AG04449 (cell line): ENCODE results near the gene PDGFA.

Source experiments
- CTCF ChIA-PET: fragments of 350-600 bp; formaldehyde crosslinking; extraction: SDS; loops from one replicate; lab custom pipeline; 2021; ENCODE audit warnings: antibody characterized with exemption; lab: Yijun Ruan, JAX
- POLR2A ChIA-PET: fragments of 400-600, 350-600 bp; formaldehyde crosslinking; extraction: SDS; loops from one replicate; lab custom pipeline; 2020; ENCODE audit warnings: antibody characterized with exemption, inconsistent platforms; lab: Yijun Ruan, JAX
- DNase-seq: peaks from one replicate; pipeline ENCODE4 v3.0.0-alpha.2; 2010; ENCODE audit warnings: low read depth, low spot score
- H3K4me3 ChIP-seq: 2 replicates; pipeline ENCODE4 v1.5.1; 2011; ENCODE audit warnings: low read depth, mild to moderate bottlenecking, control low read depth, low read length
- TF ChIP-seq, protein P1 (sequence below): IDR thresholded peaks from one replicate; pipeline ENCODE4 v1.5.1; 2011; ENCODE audit warnings: mild to moderate bottlenecking, moderate library complexity, low read length, control low read depth, inconsistent platforms; ENCODE audit not compliant: insufficient read depth; ENCODE audit errors: missing control alignments

Gene PDGFA

DNA sequence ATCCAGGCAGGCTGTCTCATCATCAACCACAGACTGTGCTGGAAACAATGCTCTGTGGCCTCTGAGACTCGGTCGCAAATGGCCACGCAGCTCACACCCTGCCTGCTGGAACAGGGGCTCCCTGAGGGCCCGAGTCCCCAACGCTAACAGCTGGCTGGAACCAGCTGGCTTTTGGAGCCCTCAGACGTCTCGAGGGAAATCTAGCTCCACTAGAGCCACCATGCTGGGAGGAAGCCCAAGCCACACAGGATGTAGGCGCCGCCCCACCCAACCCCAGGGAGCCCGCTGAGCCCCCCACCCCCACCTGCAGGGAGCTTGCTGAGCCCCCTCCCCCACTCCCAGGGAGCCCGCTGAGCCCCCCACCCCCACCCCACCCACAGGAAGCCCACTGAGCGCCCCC, 21.4 kb upstream of the PDGFA start:
- CTCF ChIA-PET, result no interaction called here
- no peak overlapping the region for H3K4me3 ChIP-seq
- POLR2A ChIA-PET, result no interaction called here
- TF ChIP-seq, protein P1, sequence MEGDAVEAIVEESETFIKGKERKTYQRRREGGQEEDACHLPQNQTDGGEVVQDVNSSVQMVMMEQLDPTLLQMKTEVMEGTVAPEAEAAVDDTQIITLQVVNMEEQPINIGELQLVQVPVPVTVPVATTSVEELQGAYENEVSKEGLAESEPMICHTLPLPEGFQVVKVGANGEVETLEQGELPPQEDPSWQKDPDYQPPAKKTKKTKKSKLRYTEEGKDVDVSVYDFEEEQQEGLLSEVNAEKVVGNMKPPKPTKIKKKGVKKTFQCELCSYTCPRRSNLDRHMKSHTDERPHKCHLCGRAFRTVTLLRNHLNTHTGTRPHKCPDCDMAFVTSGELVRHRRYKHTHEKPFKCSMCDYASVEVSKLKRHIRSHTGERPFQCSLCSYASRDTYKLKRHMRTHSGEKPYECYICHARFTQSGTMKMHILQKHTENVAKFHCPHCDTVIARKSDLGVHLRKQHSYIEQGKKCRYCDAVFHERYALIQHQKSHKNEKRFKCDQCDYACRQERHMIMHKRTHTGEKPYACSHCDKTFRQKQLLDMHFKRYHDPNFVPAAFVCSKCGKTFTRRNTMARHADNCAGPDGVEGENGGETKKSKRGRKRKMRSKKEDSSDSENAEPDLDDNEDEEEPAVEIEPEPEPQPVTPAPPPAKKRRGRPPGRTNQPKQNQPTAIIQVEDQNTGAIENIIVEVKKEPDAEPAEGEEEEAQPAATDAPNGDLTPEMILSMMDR, result no peak
- no peak for DNase-seq

GRCh38 chr7:540579-540978, 20.9 kb upstream of the PDGFA start:
- H3K4me3 ChIP-seq, result no peak overlapping the region
- DNase-seq, result no peak
- ChIA-PET CTCF (no interaction called here), POLR2A (no interaction called here)
- TF ChIP-seq, protein P1, result no peak

GRCh38 chr7:539731-540411, 20.2 kb upstream of the PDGFA start:
- no peak for DNase-seq
- no peak overlapping the region for H3K4me3 ChIP-seq
- TF ChIP-seq, protein P1, result no peak
- CTCF ChIA-PET, result no interaction called here
- POLR2A ChIA-PET, result no interaction called here

- no peak for DNase-seq
- POLR2A ChIA-PET, result interaction anchor here (1.5 kb wide), 1 partner anchor 19 kb away, joined by 7 read pairs; the partner anchor contains the start of gene PDGFA
- TF ChIP-seq, protein P1, result no peak
- CTCF ChIA-PET, result interaction anchor here (1.0 to 1.8 kb wide), 3 partner anchors 17 to 235 kb away, joined by 3 to 5 read pairs (median 3); no protein-coding TSS in a partner anchor
- H3K4me3 ChIP-seq, result no peak overlapping the region
Measured at GRCh38 chr7:538764-539685, 19.4 kb upstream of the PDGFA start.

- ChIA-PET CTCF (interaction anchor here (1.0 to 1.8 kb wide), 3 partner anchors 16 to 236 kb away, joined by 3 to 5 read pairs (median 3); no protein-coding TSS in a partner anchor), POLR2A (interaction anchor here (1.5 kb wide), 1 partner anchor 18 kb away, joined by 7 read pairs; the partner anchor contains the start of gene PDGFA)
- peak; percentile 46 for DNase-seq
- H3K4me3 ChIP-seq, result no peak overlapping the region
- TF ChIP-seq, protein P1, result no peak
Measured at GRCh38 chr7:537911-538634, 18.4 kb upstream of the PDGFA start.
